Measurements from ENCODE around the gene DLGAP1. TPM values are rescaled to one million over a fixed set of nuclear protein-coding genes. Genes with fewer than 3 reads are reported as not detected.
"Not testable (repeated sequence)": the region's sequence is repeated elsewhere in the genome, so short reads cannot be mapped to it uniquely, and the experiment has no call there.

Gene DLGAP1
- total RNA-seq, 1 experiment from 2014 or later = 0.39 TPM

DNA sequence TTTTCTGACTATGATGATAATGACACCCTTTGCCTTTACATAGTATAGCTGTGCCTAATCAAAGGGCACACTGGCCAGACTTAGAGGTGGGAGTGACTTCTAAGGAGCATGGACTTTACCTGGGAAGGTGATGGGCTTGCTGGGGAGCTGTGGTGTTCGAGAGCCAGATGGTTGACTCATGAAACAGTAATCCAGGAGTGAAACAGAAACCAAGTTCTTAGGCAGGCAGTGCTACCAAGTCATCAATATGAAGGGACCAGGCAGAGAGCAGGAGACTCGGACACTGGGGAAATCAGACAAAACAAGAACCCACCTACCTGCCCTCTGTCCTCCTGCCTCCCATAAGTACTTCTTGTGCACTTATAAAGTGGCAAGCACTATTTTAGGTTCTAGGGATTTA, 430.4 kb downstream of the DLGAP1 start:
- no peaks in the 10 kb centered on the region for H3K9me3 ChIP-seq (ENCODE audit: control insufficient read depth in 1 of 2, insufficient read depth in 1 of 2, low read depth in 1 of 2, low read length in 2 of 2)
- BruUV-seq (replicated peaks) = no TSS peak
- H3K9ac ChIP-seq (ENCODE audit: low read length) = no peak overlapping the region
- intact Hi-C loops (cut with micrococcal nuclease) = no loop called here
- no peaks in the 10 kb centered on the region for H3K4me1 ChIP-seq (ENCODE audit: control insufficient read depth in 1 of 2, insufficient read depth in 2 of 2, low read length in 2 of 2)
- POLR2A ChIA-PET = no interaction called here
- H3K4me3 ChIP-seq (replicated peaks in 1 of 2; ENCODE audit: low read depth in 1 of 2, low read length in 2 of 2) = no peak overlapping the region
- H4K20me1 ChIP-seq (ENCODE audit: insufficient read depth) = no peaks in the 10 kb centered on the region
- DNase-seq (ENCODE audit: low read depth, low spot score) (no peak), ATAC-seq (no peak)
- no peak overlapping the region for H3K4me2 ChIP-seq (ENCODE audit: low read length)
- no peak overlapping the region for H2AFZ ChIP-seq (ENCODE audit: low read depth, low read length, poor library complexity, severe bottlenecking)
- no peak for TF ChIP-seq POLR2AphosphoS5 (IDR thresholded peaks at IDR 0.05; ENCODE audit: low read depth, low read length)
- TF ChIP-seq, protein P1, sequence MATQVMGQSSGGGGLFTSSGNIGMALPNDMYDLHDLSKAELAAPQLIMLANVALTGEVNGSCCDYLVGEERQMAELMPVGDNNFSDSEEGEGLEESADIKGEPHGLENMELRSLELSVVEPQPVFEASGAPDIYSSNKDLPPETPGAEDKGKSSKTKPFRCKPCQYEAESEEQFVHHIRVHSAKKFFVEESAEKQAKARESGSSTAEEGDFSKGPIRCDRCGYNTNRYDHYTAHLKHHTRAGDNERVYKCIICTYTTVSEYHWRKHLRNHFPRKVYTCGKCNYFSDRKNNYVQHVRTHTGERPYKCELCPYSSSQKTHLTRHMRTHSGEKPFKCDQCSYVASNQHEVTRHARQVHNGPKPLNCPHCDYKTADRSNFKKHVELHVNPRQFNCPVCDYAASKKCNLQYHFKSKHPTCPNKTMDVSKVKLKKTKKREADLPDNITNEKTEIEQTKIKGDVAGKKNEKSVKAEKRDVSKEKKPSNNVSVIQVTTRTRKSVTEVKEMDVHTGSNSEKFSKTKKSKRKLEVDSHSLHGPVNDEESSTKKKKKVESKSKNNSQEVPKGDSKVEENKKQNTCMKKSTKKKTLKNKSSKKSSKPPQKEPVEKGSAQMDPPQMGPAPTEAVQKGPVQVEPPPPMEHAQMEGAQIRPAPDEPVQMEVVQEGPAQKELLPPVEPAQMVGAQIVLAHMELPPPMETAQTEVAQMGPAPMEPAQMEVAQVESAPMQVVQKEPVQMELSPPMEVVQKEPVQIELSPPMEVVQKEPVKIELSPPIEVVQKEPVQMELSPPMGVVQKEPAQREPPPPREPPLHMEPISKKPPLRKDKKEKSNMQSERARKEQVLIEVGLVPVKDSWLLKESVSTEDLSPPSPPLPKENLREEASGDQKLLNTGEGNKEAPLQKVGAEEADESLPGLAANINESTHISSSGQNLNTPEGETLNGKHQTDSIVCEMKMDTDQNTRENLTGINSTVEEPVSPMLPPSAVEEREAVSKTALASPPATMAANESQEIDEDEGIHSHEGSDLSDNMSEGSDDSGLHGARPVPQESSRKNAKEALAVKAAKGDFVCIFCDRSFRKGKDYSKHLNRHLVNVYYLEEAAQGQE (IDR thresholded peaks at IDR 0.05; ENCODE audit: low read depth) = no peak
- TF ChIP-seq ZFX (IDR thresholded peaks at IDR 0.05) = no peak
- TF ChIP-seq EZH2 (IDR thresholded peaks at IDR 0.05) = no peak
- TF ChIP-seq, protein P2, sequence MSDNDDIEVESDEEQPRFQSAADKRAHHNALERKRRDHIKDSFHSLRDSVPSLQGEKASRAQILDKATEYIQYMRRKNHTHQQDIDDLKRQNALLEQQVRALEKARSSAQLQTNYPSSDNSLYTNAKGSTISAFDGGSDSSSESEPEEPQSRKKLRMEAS (IDR thresholded peaks at IDR 0.05) = no peak
- no peak for TF ChIP-seq YY1 (IDR thresholded peaks at IDR 0.05; ENCODE audit: extremely low read depth, insufficient replicate concordance, low read depth, low read length)
- RAD21 ChIA-PET (ENCODE audit: low non-redundant PET in 1 of 2, low total read pairs in 2 of 2, uncharacterized antibody in 2 of 2, unreplicated experiment in 2 of 2) = no interaction called here
- H3K27me3 ChIP-seq (ENCODE audit: insufficient read depth, low read length) = no peaks in the 10 kb centered on the region
- no peak overlapping the region for H3K27ac ChIP-seq (ENCODE audit: low read depth, low read length)
- no peaks in the 10 kb centered on the region for H3K9me2 ChIP-seq (ENCODE audit: insufficient read depth)
- no peaks in the 10 kb centered on the region for H3K36me3 ChIP-seq (ENCODE audit: control insufficient read depth in 1 of 2, insufficient read depth in 2 of 2, low read length in 2 of 2)
- H3K79me2 ChIP-seq (ENCODE audit: insufficient read depth, low read length) = no peaks in the 10 kb centered on the region
- CTCF ChIA-PET = no interaction called here

DNA sequence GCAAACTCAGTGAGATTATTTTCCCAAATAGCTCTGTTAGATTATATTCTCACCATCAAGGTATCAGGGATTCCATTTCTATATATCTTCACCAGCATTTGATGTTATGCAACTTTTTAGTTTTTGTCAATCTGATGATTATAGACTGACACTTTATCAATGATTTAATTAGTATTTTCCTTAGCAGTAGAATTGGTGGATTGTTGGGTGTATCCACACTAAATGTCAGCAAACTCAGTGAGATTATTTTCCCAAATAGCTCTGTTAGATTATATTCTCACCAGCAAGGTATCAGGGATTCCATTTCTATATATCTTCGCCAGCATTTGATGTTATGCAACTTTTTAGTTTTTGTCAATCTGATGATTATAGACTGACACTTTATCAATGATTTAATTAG, 432.4 kb downstream of the DLGAP1 start:
- RAD21 ChIA-PET (ENCODE audit: low non-redundant PET in 1 of 2, low total read pairs in 2 of 2, uncharacterized antibody in 2 of 2, unreplicated experiment in 2 of 2); CTCF ChIA-PET; H3K27ac ChIP-seq (ENCODE audit: low read depth, low read length); H2AFZ ChIP-seq (ENCODE audit: low read depth, low read length, poor library complexity, severe bottlenecking); H3K9me2 ChIP-seq (ENCODE audit: insufficient read depth); BruUV-seq (replicated peaks); H4K20me1 ChIP-seq (ENCODE audit: insufficient read depth); H3K4me3 ChIP-seq (replicated peaks in 1 of 2; ENCODE audit: low read depth in 1 of 2, low read length in 2 of 2); DNase-seq (ENCODE audit: low read depth, low spot score); ATAC-seq; H3K9me3 ChIP-seq (ENCODE audit: control insufficient read depth in 1 of 2, insufficient read depth in 1 of 2, low read depth in 1 of 2, low read length in 2 of 2); intact Hi-C loops (cut with micrococcal nuclease); H3K36me3 ChIP-seq (ENCODE audit: control insufficient read depth in 1 of 2, insufficient read depth in 2 of 2, low read length in 2 of 2); H3K4me2 ChIP-seq (ENCODE audit: low read length); H3K9ac ChIP-seq (ENCODE audit: low read length); H3K4me1 ChIP-seq (ENCODE audit: control insufficient read depth in 1 of 2, insufficient read depth in 2 of 2, low read length in 2 of 2); POLR2A ChIA-PET; H3K79me2 ChIP-seq (ENCODE audit: insufficient read depth, low read length); H3K27me3 ChIP-seq (ENCODE audit: insufficient read depth, low read length): not testable (repeated sequence)

Data from HCT116 (cell line).